Measurements from ENCODE around the gene PABPN1L.

GRCh38 chr16:88856122-88856827 lies 10.2 kb downstream of the PABPN1L start:
- TF ChIP-seq POLR2A (IDR thresholded peaks at IDR 0.05) (no peak), CTCF (IDR thresholded peaks at IDR 0.05) (no peak)

Data from testis (tissue), 2 donors.